Measurements from ENCODE around the gene FHIT. TPM values are rescaled to one million over a fixed set of nuclear protein-coding genes. Genes with fewer than 3 reads are reported as not detected.
A peak's percentile ranks its signal among the peaks of the same experiment; 100 is the strongest.

Gene FHIT
- total and polyA plus RNA-seq, 2 of the 4 experiments (the other 2 are of a cell fraction), result 0.07 TPM; not detected in 1

- Histone ChIP-seq H3K36me3 (ENCODE audit: control insufficient read depth, insufficient read depth, low read length) (no peaks in the 10 kb centered on the region), H2BK5ac (ENCODE audit: low read depth, low read length, poor library complexity, severe bottlenecking) (no peak overlapping the region), H4K8ac (ENCODE audit: low read depth in 2 of 2, low read length in 2 of 2) (no peak overlapping the region), H3K4me1 (ENCODE audit: control insufficient read depth, insufficient read depth, low read length) (no peaks in the 10 kb centered on the region; the same call in 1 of the 2 replicates), H3K27ac (ENCODE audit: insufficient read depth, low read length) (no peak overlapping the region), H4K91ac (ENCODE audit: insufficient read depth, low read depth, low read length) (no peak overlapping the region), H3K18ac (ENCODE audit: low read depth, low read length) (no peak overlapping the region), H3K4me2 (ENCODE audit: low read depth, low read length) (no peak overlapping the region), H2BK15ac (ENCODE audit: low read depth, low read length) (no peak overlapping the region), H2BK120ac (ENCODE audit: low read depth, low read length) (no peak overlapping the region), H2AK9ac (replicated peaks; ENCODE audit: low read depth, low read length, poor library complexity) (no peak overlapping the region), H3K56ac (ENCODE audit: extremely low read depth, insufficient read depth, low read length) (no peak overlapping the region), H3K4ac (ENCODE audit: low read depth, low read length) (no peak overlapping the region), H3K79me1 (ENCODE audit: low read depth in 1 of 2, low read length in 2 of 2) (no peaks in the 10 kb centered on the region), H3K9ac (ENCODE audit: low read depth, low read length) (no peak overlapping the region), H3K14ac (replicated peaks; ENCODE audit: low read depth, low read length) (no peak overlapping the region), H3K9me1 (ENCODE audit: insufficient read depth, low read length) (no peaks in the 10 kb centered on the region), H4K5ac (ENCODE audit: low read depth, low read length) (no peak overlapping the region), H2AK5ac (ENCODE audit: low read depth, low read length) (no peak overlapping the region), H3K9me3 (ENCODE audit: control insufficient read depth, insufficient read depth, low read length) (0 out of 2 replicates have a peak, but pooled peaks cover 2% of the 10 kb centered on the region), H3K27me3 (ENCODE audit: control insufficient read depth, insufficient read depth, low read length) (no peaks in the 10 kb centered on the region), H3K4me3 (ENCODE audit: insufficient read depth, low read depth, low read length) (no peak overlapping the region), H3K23ac (ENCODE audit: low read depth, low read length) (no peak overlapping the region), H2AFZ (replicated peaks; ENCODE audit: low read length, poor library complexity) (no peak overlapping the region), H2BK20ac (ENCODE audit: low read depth, low read length) (no peak overlapping the region), H4K20me1 (ENCODE audit: insufficient read depth, low read length) (no peaks in the 10 kb centered on the region)
- intact Hi-C loops (cut with micrococcal nuclease), result loop anchor here (10.0 kb wide), 2 partner anchors 741 to 1101 kb away; no protein-coding TSS in a partner anchor
- BruUV-seq (replicated peaks), result no TSS peak
- in situ Hi-C loops (cut with MboI; ENCODE audit: low sequenced_read_pairs), result no loop called here
- ChIA-PET CTCF (no interaction called here), POLR2A (ENCODE audit: unreplicated experiment) (interaction anchor here (0.5 kb wide), 1 partner anchor 1488 kb away, joined by 7 read pairs; no protein-coding TSS in a partner anchor)
- DNase-seq (peak; percentile 78), ATAC-seq (ENCODE audit: low read depth) (peak; percentile 63)
- TF ChIP-seq CEBPB (IDR thresholded peaks at IDR 0.05; ENCODE audit: low read depth, low read length) (peak; percentile 61), RFX5 (IDR thresholded peaks at IDR 0.05; ENCODE audit: low read depth, low read length) (no peak)
- dilution Hi-C loops (cut with HindIII; ENCODE audit: low sequenced_read_pairs, unreplicated experiment), result no loop called here
These were observed 935.0 kb downstream of the FHIT start for GRCh38 chr3:60316121-60316797.
